GM19397 (cell line): ENCODE measurements around the gene ESRRA.
A peak's percentile ranks its signal among the peaks of the same experiment; 100 is the strongest.

Experiments used
- ATAC-seq: cut with Tn5 transposase; IDR thresholded peaks from one replicate; pipeline ENCODE4 v1.9.1; 2021; ENCODE audit warnings: mild to moderate bottlenecking, moderate library complexity; ENCODE audit not compliant: unreplicated experiment

ESRRA gene

DNA sequence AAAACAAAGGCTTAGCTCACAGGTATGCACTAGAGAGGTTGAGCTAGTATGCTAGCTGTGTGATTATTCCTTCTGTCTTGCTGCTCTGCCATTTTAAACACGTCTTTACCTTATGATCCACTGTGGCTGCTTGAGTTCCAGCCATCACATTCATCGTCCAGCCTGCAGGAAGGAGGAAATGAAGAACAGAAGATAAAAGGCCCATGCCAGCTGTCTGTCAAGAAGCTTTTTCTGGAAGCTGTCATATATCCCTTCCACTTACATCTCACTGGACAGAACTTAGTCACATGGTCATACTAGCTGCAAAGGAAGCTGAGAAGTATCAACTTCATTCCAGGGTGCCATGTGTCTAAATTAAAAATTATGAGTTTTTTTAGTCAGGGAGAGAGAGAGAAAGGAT is 22.1 kb downstream of the ESRRA start:
- ATAC-seq, result no peak

DNA sequence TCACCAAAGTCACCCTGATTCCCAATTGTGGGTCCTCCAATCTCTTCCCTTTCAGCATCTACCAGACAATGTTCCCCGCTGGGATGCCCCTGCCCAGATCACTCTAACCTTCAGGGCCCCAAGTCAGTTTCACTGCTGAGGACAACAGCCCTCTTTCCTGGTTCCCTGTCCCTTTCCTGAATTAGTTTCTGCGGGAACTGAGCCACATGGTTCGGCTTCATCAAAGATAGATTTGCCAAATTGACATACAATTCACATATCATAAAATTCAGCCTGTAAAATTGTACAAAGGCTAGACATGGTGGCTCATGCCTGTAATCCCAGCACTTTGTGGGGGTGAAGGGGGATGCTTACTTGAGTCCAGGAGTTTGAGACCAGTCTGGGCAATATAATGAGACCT is 22.7 kb downstream of the ESRRA start:
- no peak for ATAC-seq

- no peak for ATAC-seq
Measured at GRCh38 chr11:64330888-64331287, 25.6 kb downstream of the ESRRA start.

GRCh38 chr11:64331569-64332371 is 26.4 kb downstream of the ESRRA start:
- no peak for ATAC-seq

DNA sequence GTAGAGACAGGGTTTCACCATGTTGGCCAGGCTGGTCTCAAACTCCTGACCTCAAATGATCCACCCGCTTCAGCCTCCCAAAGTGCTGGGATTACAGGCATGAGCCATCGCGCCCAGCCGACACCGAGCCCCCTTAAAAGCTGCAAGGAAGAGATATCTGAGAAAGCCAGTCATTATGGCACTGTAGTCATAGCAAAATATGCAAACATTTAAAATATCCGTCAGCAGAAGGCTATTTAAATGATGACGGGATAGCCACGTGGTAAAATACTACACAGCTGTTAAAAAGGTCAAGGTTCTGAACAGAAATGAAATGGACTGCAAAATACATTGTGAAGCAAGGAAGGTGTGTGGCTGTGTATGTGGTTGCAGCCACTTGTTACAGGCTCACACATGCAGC is 28.2 kb downstream of the ESRRA start:
- ATAC-seq, result no peak

- peak; percentile 83 for ATAC-seq
Measured at GRCh38 chr11:64334764-64335735, 29.7 kb downstream of the ESRRA start.

DNA sequence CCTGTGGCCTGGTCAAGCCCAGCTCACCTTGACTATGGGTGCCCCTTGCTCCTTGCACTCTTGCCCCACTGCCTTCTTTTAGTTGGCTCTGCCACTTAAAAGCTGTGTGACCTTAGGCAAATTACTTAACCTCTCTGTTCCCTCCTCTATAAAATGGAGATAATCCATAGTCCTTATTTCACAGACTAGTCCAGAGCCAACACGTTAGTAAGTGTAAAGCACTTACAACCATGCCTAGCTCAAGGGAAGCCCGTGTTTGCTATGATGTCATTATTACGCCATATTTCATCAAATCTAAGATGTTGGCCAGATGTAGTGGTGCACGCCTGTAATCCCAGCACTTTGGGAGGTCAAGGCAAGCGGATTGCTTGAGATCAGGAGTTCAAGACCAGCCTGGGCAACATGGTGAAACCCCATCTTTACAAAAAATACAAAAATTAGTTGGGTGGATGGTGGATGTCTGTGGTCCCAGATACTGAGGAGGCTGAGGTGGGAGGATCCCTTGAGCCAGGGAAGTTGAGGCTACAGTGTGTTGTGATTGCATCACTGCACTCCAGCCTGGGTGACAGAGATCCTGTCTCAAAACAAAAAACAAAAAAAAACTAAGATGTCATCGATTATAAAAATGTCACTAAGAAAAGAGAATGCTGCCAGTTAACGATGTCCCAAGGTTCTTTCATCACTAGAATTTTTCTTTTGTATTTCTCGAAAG is 32.4 kb downstream of the ESRRA start:
- no peak for ATAC-seq

GRCh38 chr11:64338716-64339115 is 33.4 kb downstream of the ESRRA start:
- ATAC-seq, result no peak

GRCh38 chr11:64339286-64339685 is 34.0 kb downstream of the ESRRA start:
- no peak for ATAC-seq

DNA sequence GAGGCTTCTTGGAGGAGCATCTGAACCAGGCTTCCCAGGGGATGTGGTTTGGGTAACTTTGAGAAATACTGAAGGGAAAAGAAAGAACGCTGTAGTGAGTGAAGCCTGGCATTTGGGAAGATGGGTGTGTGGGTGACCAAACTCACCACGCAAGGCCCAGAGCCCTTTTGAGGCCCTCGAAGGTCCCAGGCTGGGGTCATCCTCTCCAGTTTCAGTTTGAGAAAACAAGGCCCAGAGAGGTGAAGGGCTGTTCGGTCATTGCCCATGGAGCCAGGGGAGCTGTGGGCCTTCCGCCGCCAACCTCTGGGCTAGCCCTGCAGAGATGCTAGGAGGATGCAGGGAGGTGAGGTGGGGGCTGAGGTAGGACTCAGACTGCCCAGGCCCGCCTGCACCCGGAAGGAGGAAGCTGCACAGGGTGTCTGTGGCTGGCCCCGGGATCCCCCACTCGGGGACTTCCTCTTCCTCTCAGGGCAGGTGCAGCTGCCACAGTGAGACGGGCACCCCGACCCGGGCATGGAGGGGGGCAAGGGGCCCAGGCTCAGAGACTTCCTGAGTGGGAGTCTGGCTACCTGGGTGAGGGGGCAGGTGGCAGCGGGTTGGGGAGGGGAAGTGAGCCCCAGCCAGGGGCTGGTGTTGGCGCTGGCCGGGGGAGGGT is 34.6 kb downstream of the ESRRA start, which contains the start of gene CCDC88B:
CCDC88B (plus strand) TSS at position 451 of the 655 bp plus-strand sequence; CDS start at position 514, 63 bp downstream.
- ATAC-seq, result peak; percentile 64

DNA sequence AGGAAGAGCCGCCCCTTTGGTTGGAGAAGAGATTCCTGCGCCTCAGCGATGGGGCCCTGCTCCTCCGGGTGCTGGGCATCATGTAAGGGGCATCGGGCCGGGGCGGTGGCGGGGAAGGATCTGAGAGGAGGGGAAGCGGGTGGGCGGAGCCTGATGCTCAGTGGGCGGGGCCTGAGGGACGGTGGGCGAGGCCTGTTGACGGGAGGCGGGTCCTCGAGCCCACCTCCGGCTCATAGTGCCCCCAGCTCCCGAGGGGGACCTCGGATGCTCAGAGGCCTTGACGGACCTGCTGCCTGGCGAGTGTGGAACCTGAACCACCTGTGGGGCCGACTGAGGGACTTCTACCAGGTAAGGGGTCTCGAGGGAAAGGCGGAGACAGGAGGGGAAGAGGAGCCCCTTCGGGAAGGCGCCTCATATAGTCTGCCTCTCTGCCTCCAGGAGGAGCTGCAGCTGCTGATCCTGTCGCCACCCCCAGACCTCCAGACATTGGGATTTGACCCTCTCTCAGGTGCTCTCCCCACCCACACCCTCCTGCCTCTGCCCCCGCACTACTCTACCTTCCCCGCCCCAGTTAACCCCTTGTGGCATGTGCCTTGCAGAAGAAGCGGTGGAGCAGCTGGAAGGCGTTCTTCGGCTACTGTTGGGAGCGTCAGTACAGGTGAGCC is 35.5 kb downstream of the ESRRA start:
- ATAC-seq, result peak; percentile 36

GRCh38 chr11:64341429-64341828 is 36.1 kb downstream of the ESRRA start:
- no peak for ATAC-seq

GRCh38 chr11:64341851-64342791 is 36.8 kb downstream of the ESRRA start:
- ATAC-seq, result no peak

DNA sequence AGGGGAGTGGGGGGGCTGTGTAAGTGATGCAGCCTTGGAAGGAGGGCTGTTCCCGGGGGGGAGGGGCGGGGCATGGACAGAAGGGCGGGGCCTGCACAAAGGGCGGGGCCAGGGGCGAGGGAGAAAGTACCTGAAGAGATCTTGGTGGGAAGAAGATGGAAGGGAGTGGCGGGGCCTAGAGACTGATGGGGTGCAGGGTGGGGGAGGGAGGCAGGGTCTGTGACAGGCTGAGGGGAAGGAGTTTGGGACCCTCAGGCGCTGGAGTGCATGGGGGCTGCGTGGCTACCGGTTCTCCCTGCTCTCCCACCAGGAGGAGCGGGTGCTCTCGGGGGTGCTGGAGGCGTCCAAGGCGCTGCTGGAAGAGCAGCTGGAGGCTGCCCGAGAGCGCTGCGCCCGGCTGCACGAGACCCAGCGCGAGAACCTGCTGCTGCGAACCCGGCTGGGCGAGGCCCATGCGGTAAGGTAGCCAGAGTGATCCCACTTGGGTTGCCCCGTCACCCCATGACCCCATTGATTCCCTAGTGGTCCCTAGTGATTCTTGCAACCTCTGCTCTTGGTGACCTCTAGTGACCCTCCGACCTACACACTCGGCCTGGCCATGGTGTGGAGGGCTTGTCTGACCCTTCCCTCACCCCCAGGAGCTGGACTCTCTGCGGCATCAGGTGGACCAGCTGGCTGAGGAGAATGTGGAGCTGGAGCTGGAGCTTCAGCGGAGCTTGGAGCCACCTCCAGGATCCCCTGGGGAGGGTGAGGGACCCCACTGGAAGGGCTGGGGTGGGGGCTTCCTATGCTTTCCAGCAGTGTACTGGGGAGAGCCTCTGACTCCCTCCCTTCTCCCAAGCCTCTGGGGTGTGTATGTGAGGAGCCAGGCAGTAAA is 37.8 kb downstream of the ESRRA start:
- ATAC-seq, result no peak

- ATAC-seq, result no peak
Measured at GRCh38 chr11:64343767-64344559, 38.6 kb downstream of the ESRRA start.

GRCh38 chr11:64344787-64345186 is 39.5 kb downstream of the ESRRA start:
- no peak for ATAC-seq

DNA sequence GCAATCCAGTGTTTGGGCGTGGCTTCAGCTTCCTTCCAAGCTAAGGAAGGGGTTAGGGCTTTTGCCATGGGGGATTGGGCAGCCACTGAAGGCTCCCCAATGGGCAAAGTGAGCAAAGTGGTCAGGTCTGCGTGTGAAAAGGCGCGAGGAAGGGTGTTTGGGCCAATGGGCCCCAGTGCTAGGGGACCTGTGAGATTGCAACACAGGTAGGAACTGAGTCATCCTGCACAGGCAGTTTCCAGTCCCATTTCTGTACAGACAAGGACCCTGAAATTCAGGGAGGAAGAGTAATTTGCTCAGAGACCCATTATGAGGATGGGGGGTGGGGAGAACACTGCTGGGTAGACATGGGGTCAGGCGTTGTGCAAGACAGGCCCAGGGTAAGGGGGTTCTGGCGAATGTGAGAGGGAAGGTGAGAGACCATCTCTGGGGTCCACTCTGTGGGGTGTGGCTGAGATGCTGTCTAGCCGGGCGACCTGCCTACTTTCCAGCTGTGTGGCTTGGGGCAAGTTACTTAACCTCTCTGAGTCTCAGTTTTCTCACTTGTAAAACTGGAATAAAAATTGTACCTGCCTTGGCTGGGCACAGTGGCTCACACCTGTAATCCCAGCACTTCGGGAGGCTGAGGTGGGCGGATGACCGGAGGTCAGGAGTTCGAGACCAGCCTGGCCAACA is 42.0 kb downstream of the ESRRA start:
- no peak for ATAC-seq
